ENCODE measurements around the gene WDHD1.

GRCh38 chr14:54935100-54935499, 91.8 kb downstream of the WDHD1 start:
- TF ChIP-seq EZH2phosphoT487 (IDR thresholded peaks at IDR 0.05; ENCODE audit: insufficient read depth, low read depth) (no peak), EZH2 (IDR thresholded peaks at IDR 0.05; ENCODE audit: insufficient read depth, poor library complexity, severe bottlenecking) (no peak)

Measured in GM23248 (cell line).